HG03354 (cell line): ENCODE results near the gene TRIM32.

Source experiments
- ATAC-seq: cut with Tn5 transposase; IDR thresholded peaks from one replicate; pipeline ENCODE4 v1.9.1; 2021; ENCODE audit warnings: mild to moderate bottlenecking; ENCODE audit not compliant: unreplicated experiment, poor library complexity, severe bottlenecking

TRIM32 gene, protein sequence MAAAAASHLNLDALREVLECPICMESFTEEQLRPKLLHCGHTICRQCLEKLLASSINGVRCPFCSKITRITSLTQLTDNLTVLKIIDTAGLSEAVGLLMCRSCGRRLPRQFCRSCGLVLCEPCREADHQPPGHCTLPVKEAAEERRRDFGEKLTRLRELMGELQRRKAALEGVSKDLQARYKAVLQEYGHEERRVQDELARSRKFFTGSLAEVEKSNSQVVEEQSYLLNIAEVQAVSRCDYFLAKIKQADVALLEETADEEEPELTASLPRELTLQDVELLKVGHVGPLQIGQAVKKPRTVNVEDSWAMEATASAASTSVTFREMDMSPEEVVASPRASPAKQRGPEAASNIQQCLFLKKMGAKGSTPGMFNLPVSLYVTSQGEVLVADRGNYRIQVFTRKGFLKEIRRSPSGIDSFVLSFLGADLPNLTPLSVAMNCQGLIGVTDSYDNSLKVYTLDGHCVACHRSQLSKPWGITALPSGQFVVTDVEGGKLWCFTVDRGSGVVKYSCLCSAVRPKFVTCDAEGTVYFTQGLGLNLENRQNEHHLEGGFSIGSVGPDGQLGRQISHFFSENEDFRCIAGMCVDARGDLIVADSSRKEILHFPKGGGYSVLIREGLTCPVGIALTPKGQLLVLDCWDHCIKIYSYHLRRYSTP

DNA sequence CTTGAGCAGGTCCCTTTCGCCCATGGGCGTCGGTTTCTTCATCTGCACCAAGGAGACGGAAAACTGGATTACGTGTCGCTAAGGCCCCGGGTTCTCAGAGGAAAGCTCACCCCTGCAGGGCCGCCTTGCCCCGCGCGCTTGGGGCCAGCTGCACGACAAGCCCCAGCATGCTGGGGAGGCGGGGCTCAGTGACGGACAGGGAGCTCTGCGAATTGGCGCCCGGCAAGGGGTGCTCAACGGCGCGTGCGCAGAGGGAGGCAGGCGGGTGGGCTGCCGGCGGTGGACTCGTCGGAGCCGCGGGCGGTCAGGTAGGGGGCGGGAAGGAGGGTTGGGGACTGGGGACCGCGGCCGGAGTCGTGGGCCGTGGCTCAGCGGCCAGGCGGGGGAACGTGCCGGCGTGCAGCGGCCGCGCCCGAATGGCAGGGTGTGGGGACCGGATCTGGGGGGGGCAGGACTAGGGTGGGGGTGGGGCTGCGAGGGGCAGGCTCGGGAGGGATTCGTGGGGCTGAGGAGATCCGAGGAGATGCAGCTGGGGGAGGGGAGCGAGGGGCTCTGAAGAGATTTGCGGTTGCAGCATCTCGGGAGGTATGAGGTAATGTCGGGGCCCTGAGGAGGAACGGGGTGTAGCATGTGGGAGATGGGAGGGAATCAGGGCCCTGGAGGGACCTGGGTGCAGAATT lies at the start of gene TRIM32:
Gene TRIM32, plus strand, starts transcription at position 232 of the 680 bp plus-strand sequence. CDS start 10,438 bp downstream, outside the sequence.
- ATAC-seq, result peak; percentile 99

DNA sequence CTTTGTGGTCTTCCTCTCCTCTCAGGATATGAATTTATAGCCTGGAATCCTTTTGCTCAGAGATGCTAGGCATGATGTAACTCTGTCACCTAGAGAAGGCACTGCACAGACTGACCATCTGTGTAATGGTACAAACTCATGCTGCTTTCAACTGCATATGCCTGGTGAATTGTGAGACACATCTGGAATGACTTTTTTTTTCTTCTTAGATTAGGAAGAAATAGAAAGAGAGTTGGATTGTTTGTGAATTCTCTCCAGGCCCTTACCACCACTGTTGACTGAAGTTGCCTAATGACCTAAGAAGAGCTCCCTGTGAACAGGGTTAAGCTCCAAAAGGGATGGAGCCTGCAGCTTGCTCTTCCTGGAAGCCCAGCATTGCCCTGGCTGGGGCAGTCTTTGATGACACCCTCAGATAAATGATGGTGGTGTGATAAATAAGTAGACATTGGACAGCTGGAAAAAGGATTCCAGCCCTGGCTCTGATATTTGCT lies 47.8 kb upstream of the TRIM32 start:
- ATAC-seq, result no peak

DNA sequence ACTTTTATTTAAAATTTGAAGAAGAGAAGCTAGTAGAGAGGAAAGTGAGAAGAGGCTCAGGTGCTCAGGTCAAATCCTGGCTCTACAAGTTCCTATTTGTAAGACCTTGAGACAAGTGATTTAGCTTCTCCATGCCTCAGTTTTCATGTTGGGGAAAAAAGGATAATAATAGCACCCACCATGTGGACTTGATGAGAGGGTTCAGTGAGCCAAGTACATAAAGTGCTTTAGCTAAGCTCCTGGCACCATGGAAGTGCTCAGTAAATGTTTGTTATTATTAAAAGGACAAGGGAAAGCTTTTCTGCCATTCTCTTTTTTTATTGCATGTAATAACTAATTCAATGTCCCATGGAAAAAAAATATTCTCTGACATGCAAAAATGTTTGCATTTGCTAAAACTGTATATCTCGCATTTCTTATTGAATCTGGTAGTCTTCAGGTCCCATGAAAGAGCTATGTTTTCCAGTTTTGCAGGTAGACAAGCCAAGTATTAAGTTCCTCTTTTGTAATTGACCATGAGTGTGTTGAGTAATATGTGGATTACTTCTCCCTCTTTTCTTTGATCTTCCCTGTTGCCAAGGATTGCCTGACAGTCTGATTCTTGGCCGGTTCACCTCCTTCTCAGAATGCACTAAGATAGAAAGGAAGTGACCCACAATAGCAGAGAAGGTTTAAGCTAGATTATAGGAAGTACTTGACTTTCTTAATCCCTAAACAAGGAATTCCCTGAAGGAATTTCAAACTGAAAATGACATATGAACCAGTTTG lies 45.6 kb upstream of the TRIM32 start:
- no peak for ATAC-seq

DNA sequence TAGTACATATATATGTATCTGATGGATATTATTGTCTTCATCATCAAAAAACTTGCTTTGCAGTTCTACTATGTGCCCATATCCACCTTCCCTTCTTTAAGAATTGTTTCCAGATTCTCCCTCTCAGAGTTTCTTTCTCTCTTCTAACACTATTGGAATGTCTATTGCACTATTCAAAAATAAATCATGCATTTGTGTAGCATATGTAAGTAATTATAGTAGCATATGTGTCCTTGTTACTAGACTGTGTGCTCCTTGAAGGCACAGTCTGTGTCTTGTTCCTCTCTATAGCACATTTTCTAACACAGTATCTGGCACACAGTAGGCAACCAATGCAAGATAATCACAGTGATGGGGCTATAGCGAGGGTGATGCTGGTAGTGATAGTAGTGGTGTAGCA lies 43.4 kb upstream of the TRIM32 start:
- no peak for ATAC-seq

DNA sequence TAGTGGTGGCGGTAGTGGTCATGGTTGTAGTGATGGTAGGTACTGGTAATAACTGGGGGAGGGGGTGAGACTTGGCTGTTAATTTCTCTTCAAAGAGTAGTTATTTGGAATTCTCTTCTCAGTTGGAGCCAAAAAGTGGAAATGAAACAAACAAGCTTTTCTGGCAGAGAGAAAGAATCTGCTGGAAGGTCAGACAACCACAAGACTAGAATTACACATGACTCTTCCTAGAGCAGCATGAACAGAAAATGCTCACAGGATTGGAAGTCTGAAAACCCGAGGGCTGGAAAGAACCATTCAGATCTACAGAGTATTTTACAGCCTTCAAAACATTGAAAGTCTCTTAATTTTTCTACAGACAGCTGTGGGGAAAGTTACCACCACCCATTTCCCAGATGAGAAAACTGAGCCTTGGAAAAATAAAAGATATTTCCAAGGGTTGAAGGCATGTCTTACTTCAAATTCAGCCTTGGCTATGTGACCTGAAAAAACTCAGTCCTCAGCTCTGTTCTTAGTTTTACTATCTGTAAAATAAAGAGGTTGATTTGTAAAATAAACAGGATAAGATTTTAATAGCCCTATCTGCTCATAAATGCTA lies 42.9 kb upstream of the TRIM32 start:
- no peak for ATAC-seq

DNA sequence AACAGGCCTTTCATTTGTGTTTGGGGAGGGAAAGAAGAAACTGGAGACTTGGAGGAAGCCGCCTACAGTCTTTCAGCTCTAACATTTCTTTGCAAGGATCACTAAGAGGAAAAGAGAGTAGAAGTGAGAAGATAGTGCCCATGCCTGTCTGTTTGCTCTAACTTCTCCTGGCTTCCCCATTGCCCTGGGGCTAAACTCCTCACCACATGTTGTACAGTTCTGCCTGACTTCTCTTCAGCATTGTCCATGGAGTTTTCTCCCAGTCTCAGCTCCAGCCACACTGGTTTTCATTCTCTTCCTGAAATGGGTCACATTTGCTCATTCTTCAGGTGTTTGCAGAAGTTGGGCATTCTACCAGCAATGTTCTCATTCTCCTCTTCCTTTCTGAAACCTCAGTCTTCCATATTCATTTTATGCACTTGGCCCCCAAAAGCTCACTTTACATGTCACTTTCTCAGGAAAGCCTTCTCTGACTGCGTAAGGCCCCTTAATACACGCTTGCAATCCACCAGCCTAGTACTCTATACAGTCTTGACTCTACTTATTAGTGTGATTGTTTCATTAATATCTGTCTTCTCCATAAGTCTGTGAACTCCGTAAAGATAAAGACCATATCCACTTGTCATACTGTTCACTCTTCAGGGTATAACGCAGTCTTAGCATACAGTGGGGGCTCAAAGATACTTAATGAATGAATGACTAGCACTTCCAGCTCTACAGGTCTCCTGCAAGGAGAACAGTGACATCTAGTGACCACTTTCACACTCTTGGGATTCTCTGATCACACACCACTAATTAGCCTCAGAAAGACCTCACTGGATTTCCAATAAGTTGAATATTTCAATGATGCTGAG lies 40.2 kb upstream of the TRIM32 start:
- no peak for ATAC-seq

DNA sequence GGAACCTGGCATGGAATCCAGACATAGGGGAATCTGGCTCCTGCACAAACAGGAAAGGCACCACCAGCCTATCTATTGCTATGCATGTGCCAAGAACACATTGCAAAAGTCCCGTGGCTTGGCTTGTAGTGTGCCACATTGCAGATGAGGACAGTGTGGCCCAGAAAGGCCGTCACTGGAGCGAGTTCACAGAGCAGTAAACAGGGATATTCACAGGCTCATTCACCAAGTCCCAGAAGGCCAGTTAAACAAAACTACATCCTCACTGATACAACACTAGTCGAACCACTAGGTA lies 39.6 kb upstream of the TRIM32 start:
- ATAC-seq, result no peak

DNA sequence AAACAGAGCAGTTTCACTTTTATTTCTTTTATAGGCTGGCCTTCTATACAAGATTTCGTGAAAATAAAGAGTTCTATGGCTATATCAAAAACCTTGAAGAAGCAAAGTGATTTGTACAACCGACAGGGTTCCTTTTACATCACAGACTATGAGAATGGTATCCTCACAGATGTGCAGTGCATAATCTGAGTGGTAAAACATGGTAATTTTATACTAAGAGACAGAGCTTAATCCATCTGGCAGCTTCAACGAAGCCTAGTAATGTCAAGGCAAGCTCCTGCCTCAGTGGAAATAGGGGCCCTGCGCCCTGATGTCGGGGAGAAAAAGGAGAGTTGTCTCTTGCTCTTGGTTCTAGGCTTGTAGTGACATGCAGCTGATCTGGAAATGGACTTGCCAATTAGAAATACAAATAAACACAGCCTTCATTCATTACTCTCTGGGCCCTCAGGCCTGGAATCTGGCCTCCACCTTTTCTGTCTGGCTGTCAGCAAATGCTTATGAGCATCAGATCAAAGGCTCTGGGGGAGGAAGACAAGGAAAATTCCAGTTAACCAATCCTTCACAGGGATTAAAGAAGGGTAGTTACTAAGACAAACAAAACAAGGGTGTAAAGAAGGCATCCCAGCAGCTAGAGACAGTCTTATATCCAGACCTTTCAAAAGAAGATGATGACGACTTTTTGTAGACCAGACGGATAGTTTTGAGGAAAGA lies 33.6 kb upstream of the TRIM32 start:
- no peak for ATAC-seq

DNA sequence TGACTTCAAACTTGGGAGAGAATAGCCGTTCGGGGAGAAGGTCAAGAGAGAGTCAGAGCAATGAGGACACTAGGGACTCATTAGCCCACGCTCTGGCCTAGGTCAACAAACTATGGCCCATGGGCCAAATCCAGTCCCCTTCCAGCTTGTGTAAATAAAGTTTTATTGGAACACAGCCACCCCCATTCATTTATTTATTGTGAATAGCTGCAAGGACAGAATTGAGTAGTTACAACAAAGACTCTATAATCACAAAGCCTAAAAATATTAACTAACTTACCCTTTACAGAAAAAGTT lies 33.1 kb upstream of the TRIM32 start:
- no peak for ATAC-seq

DNA sequence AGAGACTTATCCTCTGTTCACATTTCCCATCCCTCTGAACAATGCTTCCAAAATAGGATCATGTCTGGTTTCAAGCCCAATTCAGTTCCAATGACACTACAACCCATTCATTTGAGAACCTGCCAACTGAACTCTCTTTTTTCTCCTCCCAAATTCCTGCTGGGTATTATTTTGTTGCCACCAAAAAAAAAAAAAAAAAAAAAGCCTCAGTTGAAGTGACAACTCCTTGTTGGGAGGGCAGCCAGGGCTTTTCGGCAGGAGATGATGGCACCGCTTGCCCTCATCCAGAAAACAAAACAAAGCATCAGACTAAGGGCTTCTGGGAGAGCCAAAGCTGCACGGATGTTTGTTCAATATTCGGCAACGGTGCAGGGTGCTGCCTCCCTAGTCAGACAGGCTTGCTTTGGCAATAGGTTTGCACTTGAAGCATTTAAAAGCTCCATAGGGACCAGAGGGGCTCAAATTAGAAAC lies 30.6 kb upstream of the TRIM32 start:
- no peak for ATAC-seq

DNA sequence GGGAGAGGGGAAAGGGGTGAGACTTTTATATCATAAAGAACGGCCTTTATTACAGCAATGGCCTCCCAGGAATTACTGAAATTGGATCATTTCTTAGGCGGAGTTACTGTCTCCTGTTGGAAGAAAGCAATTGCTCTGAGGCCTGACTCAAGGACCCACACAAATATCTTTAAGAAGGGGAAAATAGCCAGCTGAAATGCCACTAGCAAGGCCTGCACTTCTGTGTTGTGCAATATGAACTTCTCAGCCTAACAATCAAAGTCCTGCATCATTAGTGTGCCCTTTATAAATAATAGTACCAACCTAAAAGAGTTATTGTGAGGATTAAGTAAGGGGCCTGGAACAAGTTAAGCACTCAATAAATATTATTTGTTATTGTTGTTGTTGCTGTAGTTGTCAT lies 30.1 kb upstream of the TRIM32 start:
- ATAC-seq, result no peak

DNA sequence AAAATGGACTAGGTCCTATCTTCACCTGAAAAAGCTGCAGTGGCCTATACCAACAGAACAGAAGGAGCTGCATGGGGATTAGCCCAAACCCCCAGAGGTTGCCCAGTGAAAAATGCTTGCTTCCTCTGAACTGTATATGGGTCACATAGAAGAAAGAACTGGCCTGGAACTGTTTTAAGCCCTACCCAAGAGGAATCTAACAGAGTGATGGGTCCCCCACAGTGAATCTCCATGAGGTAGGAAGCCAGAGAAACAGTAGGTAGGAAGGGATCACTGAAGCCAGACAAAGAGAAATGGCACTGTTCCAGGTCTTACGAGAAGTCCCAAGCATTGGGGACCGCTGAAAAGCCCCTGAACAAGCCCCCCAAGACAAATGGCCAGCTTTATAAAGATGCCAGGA lies 28.8 kb upstream of the TRIM32 start:
- no peak for ATAC-seq

DNA sequence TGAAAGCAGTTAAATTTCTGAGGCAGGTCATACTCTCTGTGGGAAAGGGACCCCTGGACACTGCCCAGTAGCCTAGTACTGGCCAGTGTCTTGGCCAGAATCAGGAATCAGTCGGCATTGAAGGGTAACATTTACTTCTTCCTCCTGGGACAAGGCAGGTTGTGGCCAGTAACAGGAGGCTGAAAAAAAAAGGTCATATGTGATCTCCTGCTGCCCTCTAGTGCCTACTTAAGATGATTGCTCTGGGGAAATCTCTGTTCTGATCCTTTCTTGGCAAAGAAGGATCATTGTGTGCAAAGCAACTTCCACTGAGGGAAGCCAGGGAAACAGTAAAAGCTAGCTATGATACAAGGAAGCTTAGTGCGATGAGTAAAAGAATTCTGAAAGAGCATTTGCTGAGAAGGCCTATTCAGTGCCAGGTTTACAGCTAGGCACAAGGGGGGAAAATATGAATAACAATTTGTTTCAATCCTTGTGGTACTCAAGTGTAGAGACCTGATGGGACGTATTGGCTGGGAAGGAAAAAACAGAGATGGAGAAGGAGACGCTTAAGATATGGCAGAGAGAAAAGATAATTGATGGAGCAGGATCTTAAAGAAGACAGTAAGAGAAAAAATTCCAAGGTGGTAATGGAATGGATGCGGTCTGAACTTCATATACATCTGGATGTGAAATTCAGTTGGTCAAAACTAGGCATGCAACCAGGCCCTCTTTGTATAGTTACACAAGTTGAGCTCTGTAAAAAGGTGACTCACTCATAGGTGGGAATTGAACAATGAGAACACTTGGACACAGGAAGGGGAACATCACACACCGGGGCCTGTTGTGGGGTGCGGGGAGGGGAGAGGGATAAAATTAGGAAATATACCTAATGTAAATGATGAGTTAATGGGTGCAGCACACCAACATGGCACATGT lies 25.8 kb upstream of the TRIM32 start:
- peak; percentile 91 for ATAC-seq

DNA sequence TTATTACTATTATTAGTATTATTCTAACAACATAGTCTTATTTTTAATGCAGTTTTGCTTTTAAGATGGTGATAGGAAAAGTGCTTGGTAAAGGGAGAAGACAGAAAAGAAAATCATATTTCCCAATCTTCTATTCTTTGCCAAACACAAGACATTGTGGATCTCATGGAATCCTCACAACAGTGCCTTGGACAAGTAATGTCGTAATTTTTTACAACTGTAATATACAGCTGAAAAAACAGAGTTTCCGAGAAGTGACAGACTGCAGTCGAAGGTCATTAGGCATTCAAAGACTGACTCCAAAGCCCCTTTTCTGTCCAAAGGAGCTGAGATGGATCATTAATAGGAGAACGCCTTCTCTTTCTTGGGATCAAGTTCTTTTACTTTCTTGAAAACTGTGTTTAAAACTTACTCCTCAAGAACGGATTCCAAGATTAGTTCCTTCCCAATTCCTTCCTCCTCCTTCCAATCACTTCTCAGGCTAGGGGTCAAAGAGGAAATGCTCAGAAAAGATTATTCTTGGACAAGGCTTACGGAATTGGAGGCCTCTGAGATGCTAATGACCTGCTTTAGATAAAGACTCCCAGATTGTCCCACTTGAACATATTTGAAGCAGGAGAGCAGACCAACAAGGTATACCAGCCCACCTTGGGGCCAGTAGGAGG lies 24.3 kb upstream of the TRIM32 start:
- no peak for ATAC-seq

DNA sequence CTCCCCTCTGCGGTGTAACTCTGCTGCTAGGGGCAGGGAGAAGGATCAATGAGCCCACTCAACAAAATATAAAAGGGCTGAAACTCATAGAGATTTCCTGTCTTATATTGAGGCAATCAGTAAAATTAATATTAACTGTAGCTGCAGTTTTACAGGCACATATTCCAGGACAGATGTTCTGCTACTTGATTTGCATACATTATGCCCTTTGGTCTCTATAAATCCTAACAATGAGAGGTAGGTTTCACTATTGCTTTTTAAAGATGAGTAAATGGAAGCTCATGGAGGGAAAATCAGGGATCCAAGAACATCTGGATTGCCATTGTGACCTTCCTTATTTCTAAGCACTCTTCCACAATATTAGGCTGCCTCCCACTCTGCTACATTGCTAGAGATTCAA lies 23.5 kb upstream of the TRIM32 start:
- no peak for ATAC-seq

DNA sequence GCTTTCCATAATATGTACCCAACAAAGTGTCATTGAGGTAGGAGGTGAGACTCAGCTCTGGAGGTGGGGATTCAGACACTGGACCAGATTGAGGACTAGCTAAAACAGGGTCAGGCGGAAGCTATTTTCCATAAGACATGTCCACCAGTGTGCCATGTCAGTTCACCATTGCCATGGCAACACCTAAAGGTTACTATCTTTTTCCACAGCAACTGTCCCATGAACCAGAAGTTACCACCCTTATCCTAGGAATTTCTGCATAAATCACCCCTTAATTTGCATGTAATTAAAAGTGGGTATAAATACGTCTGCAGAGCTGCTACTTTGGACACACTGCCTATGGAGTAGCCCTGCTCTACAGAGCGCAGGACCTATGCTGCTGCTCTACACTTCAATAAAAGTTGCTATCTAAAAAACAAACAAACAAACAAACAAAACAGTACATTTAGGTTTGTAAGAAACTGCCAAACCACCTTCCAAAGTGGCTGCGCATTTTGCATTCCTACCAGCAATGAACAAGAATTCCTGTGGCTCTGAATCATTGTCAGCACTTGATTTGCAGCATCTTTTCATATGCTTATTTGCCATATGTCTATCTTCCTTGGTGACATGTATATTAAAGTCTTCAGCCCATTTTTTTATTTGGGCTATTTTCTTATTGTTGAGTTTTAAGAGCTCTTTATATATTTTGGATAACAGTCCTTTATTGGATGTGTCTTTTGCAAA lies 18.0 kb upstream of the TRIM32 start:
- no peak for ATAC-seq
